Liver (tissue), 9 donors: ENCODE results near the gene RIMBP2. TPM values are rescaled to one million over a fixed set of nuclear protein-coding genes. Genes with fewer than 3 reads are reported as not detected.

ENCODE experiments used
- DNase-seq: peaks from one replicate; pipeline ENCODE4 v3.0.0-alpha.2; 2017; ENCODE audit warnings: low spot score
- H3K27ac ChIP-seq, 2 donors: one replicate each; pipeline ENCODE4 v1.7.0; 2013; ENCODE audit warnings: inconsistent platforms in 2 of 2, low read length in 2 of 2, control low read depth in 1 of 2, low read depth in 1 of 2, mild to moderate bottlenecking in 1 of 2
- H3K27me3 ChIP-seq, 4 donors: one replicate each; pipeline versions ENCODE4 v1.6.1 to v1.7.0; 2013; ENCODE audit warnings: low read length in 3 of 4, inconsistent platforms in 1 of 4, mild to moderate bottlenecking in 1 of 4, moderate library complexity in 1 of 4; ENCODE audit not compliant: control insufficient read depth in 4 of 4, insufficient read depth in 4 of 4
- H3K36me3 ChIP-seq, 4 donors: one replicate each; pipeline versions ENCODE4 v1.6.1 to v1.7.0; 2013; ENCODE audit warnings: low read length in 3 of 4, mild to moderate bottlenecking in 3 of 4, low read depth in 1 of 4, moderate library complexity in 1 of 4; ENCODE audit not compliant: control insufficient read depth in 4 of 4, insufficient read depth in 3 of 4
- H3K4me1 ChIP-seq, 4 donors: one replicate each; pipeline versions ENCODE4 v1.6.1 to v1.7.0; 2013; ENCODE audit warnings: low read length in 3 of 4, mild to moderate bottlenecking in 3 of 4, moderate library complexity in 1 of 4; ENCODE audit not compliant: control insufficient read depth in 4 of 4, insufficient read depth in 4 of 4
- H3K4me3 ChIP-seq, 3 donors: one replicate each; pipeline versions ENCODE4 v1.6.1 to v1.7.0; 2013; ENCODE audit warnings: low read length in 3 of 3, control low read depth in 1 of 3, low read depth in 1 of 3, mild to moderate bottlenecking in 1 of 3
- H3K9ac ChIP-seq, 2 donors: one replicate each; pipeline ENCODE4 v1.7.0; 2013; ENCODE audit warnings: low read length in 2 of 2, mild to moderate bottlenecking in 2 of 2, moderate library complexity in 2 of 2, control low read depth in 1 of 2, low read depth in 1 of 2
- H3K9me3 ChIP-seq, 4 donors: one replicate each; pipeline versions ENCODE4 v1.6.1 to v1.7.0; 2013; ENCODE audit warnings: low read length in 3 of 4; ENCODE audit not compliant: control insufficient read depth in 4 of 4
- ATF3 ChIP-seq: IDR thresholded peaks from 2 replicates; pipeline ENCODE4 v1.6.1; 2016; ENCODE audit warnings: antibody characterized with exemption
- CTCF ChIP-seq: fragments of 150-350 bp; IDR thresholded peaks from 2 replicates; pipeline ENCODE4 v1.5.1; 2017; ENCODE audit warnings: improper control_type of control experiment, low read depth, low read length; ENCODE audit not compliant: missing input control
- EGR1 ChIP-seq, 2 donors: IDR thresholded peaks; 2 replicates each; pipeline ENCODE4 v1.6.1; 2016 to 2018; ENCODE audit warnings: antibody characterized with exemption in 2 of 2, low read depth in 2 of 2
- FOXA1 ChIP-seq: IDR thresholded peaks from 2 replicates; pipeline ENCODE4 v1.6.1; 2016; ENCODE audit warnings: antibody characterized with exemption
- FOXA2 ChIP-seq: IDR thresholded peaks from 2 replicates; pipeline ENCODE4 v1.6.1; 2016; ENCODE audit warnings: antibody characterized with exemption
- GABPA ChIP-seq, 2 donors: IDR thresholded peaks in 1 of 2; conservative IDR thresholded peaks in 1 of 2; 2 replicates each; pipeline ENCODE4 v1.6.1; 2016; ENCODE audit warnings: antibody characterized with exemption in 2 of 2, mild to moderate bottlenecking in 1 of 2, moderate library complexity in 1 of 2
- HNF4A ChIP-seq, 2 donors: conservative IDR thresholded peaks; 2 replicates each; pipeline ENCODE4 v1.6.1; 2016; ENCODE audit warnings: antibody characterized with exemption in 2 of 2, mild to moderate bottlenecking in 2 of 2
- HNF4G ChIP-seq: IDR thresholded peaks from 2 replicates; pipeline ENCODE4 v1.6.1; 2016; ENCODE audit warnings: antibody characterized with exemption
- JUND ChIP-seq, 2 donors: IDR thresholded peaks; 2 replicates each; pipeline ENCODE4 v1.6.1; 2016; ENCODE audit warnings: antibody characterized with exemption in 2 of 2
- MAX ChIP-seq: IDR thresholded peaks from 2 replicates; pipeline ENCODE4 v1.6.1; 2016; ENCODE audit warnings: antibody characterized with exemption
- NR2F2 ChIP-seq: IDR thresholded peaks from 2 replicates; pipeline ENCODE4 v1.6.1; 2016; ENCODE audit warnings: antibody characterized with exemption
- RAD21 ChIP-seq, 2 donors: IDR thresholded peaks; 2 replicates each; pipeline ENCODE4 v1.6.1; 2016; ENCODE audit warnings: antibody characterized with exemption in 2 of 2, mild to moderate bottlenecking in 2 of 2
- REST ChIP-seq: IDR thresholded peaks from 2 replicates; pipeline ENCODE4 v1.6.1; 2016; ENCODE audit warnings: antibody characterized with exemption, mild to moderate bottlenecking
- RXRA ChIP-seq, 2 donors: IDR thresholded peaks; 2 replicates each; pipeline ENCODE4 v1.6.1; 2017 to 2018; ENCODE audit warnings: antibody characterized with exemption in 2 of 2, mild to moderate bottlenecking in 1 of 2
- SP1 ChIP-seq: IDR thresholded peaks from 2 replicates; pipeline ENCODE4 v1.6.1; 2018; ENCODE audit warnings: antibody characterized with exemption, mild to moderate bottlenecking
- TAF1 ChIP-seq: conservative IDR thresholded peaks from 2 replicates; pipeline ENCODE4 v1.6.1; 2016; ENCODE audit warnings: antibody characterized with exemption, mild to moderate bottlenecking
- ZBTB33 ChIP-seq: IDR thresholded peaks from 2 replicates; pipeline ENCODE4 v1.6.1; 2016; ENCODE audit warnings: antibody characterized with exemption
- WGBS: extraction: QIAGEN DNeasy Blood & Tissue Kit; methylation state at CpG from one replicate; pipeline ENCODE4 v1.1.7; 2013; 5-methylcytosine and 5-hydroxymethylcytosine counted together
- polyA plus RNA-seq, 2 donors: library from polyadenylated mRNA; stranded (reverse) in 1 of 2; unstranded in 1 of 2; fragments of 200-250 nt in 1 of 2; fragments of >200 nt in 1 of 2; fragmentation: Nextera tagmentation in 1 of 2; extraction: Ambion mirVana in 1 of 2; gene quantifications; one replicate each; pipeline versions ENCODE4 v1.2.1 to v1.2.3, GENCODE V29; 2013 to 2015
- total RNA-seq, 2 donors: library from RNA; depleted of rRNA; stranded (reverse); fragments of >200 nt; gene quantifications; one replicate each; pipeline ENCODE4 v1.2.3, GENCODE V29; 2014
- donor health status: healthy.
- donor health status: healthy.
- donor health status: healthy.
- donor health status: healthy.
- donor health status: healthy.

Gene RIMBP2
- total and polyA plus RNA-seq, 4 donors = 0.01 to 0.17 (median 0.09) TPM; not detected in 1

GRCh38 chr12:130627175-130627574 is 88.9 kb downstream of the RIMBP2 start:
- DNase-seq = no peak
- H3K9ac ChIP-seq = no peak overlapping the region
- 81% methylated on average over 7 of the region's 7 CpGs for WGBS
- peaks cover 4 to 15% (median 6%) of the 10 kb centered on the region in 4 donors for H3K9me3 ChIP-seq
- no peaks in the 10 kb centered on the region for H3K4me1 ChIP-seq
- H3K4me3 ChIP-seq = no peak overlapping the region
- no peaks in the 10 kb centered on the region for H3K36me3 ChIP-seq
- H3K27ac ChIP-seq = no peak overlapping the region
- no peaks in the 10 kb centered on the region for H3K27me3 ChIP-seq
- TF ChIP-seq NR2F2 (no peak), RXRA (IDR thresholded peaks at IDR 0.05) (no peak), EGR1 (IDR thresholded peaks at IDR 0.05; ENCODE audit: low read depth in 2 of 2) (no peak), ATF3 (no peak), MAX (no peak), HNF4G (no peak), HNF4A (conservative IDR thresholded peaks at IDR 0.05) (no peak), FOXA1 (no peak), CTCF (no peak), FOXA2 (no peak)

GRCh38 chr12:130626601-130627000 is 89.5 kb downstream of the RIMBP2 start:
- H3K36me3 ChIP-seq = no peaks in the 10 kb centered on the region
- H3K4me1 ChIP-seq = no peaks in the 10 kb centered on the region
- no peak overlapping the region for H3K4me3 ChIP-seq
- no peak overlapping the region for H3K27ac ChIP-seq
- peaks cover 4 to 15% (median 6%) of the 10 kb centered on the region in 4 donors for H3K9me3 ChIP-seq
- DNase-seq = no peak
- H3K27me3 ChIP-seq = no peaks in the 10 kb centered on the region
- no peak for TF ChIP-seq HNF4G
- TF ChIP-seq SP1 = no peak
- no peak for TF ChIP-seq RXRA (IDR thresholded peaks at IDR 0.05)
- TF ChIP-seq CTCF = no peak
- TF ChIP-seq ATF3 = no peak
- TF ChIP-seq FOXA1 = no peak
- no peak for TF ChIP-seq TAF1
- TF ChIP-seq JUND (IDR thresholded peaks at IDR 0.05) = no peak
- no peak for TF ChIP-seq REST
- no peak for TF ChIP-seq GABPA (IDR thresholded peaks at IDR 0.05 in 1 of 2, conservative IDR thresholded peaks at IDR 0.05 in 1 of 2)
- no peak for TF ChIP-seq HNF4A (conservative IDR thresholded peaks at IDR 0.05)
- TF ChIP-seq RAD21 (IDR thresholded peaks at IDR 0.05) = no peak
- TF ChIP-seq MAX = no peak
- TF ChIP-seq NR2F2 = no peak
- no peak for TF ChIP-seq ZBTB33
- TF ChIP-seq FOXA2 = no peak
- no peak overlapping the region for H3K9ac ChIP-seq
- WGBS = 83% methylated on average over 11 of the region's 11 CpGs
